ENCODE results near the gene SHC1. TPM values are rescaled to one million over a fixed set of nuclear protein-coding genes. Genes with fewer than 3 reads are reported as not detected.
A peak's percentile ranks its signal among the peaks of the same experiment; 100 is the strongest.
"Not testable (repeated sequence)": the region's sequence is repeated elsewhere in the genome, so short reads cannot be mapped to it uniquely, and the experiment has no call there.

SHC1 gene
- total RNA-seq, 2 donors from 2014 or later: 60.9 to 62.0 TPM

DNA sequence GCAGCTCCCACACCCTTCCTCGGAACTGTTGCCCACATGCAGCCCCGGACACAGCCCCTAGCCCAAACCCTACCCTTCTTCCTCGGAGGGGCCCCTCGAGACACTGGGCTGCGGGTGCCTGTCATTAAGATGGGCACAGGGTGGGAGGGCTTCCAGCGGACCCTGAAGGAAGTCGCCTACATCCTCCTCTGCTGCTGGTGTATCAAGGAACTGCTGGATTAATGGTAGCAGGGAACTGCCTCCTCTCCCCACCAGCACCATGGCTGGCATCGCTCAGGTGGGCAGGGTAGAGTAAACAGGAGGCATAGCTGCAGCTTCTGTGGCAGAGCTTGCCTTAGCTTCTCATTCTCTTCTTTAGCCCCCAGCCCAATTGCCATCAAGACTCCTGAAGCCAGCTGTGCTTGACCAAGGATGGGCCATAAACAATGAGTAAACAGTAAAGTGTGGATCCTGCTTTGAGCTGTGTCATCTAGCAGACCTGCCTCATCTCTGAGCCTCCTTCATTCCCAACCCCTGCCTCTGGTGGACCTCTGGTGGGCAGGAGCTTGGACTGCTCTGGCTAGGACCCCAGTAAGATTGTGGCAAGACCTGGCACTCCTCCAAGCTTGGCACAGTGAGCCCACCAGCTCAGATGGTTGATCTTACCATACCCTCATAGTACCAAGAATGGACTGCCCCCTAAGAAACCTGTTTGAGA, 23.2 kb upstream of the SHC1 start, which contains the start of gene LENEP:
Gene LENEP (plus strand): TSS at position 15 of the 697 bp plus-strand sequence. CDS start 22 bp downstream, at position 37.
- no peaks in the 10 kb centered on the region for H3K9me3 Mint-ChIP-seq
- H3K27ac Mint-ChIP-seq: peak within 1 kb of the TSS; percentile 71
- peaks cover 37% of the 10 kb centered on the region for H3K36me3 Mint-ChIP-seq (ENCODE audit: low read depth)
- H3K27me3 Mint-ChIP-seq: no peaks in the 10 kb centered on the region
- H3K4me1 Mint-ChIP-seq: peaks cover 31% of the 10 kb centered on the region
- H3K4me3 Mint-ChIP-seq: no peak within 1 kb of the TSS
- ATAC-seq (replicated peaks): no peak

GRCh38 chr1:154992721-154993571, 22.4 kb upstream of the SHC1 start:
- Mint-ChIP-seq H3K27me3 (no peaks in the 10 kb centered on the region), H3K36me3 (ENCODE audit: low read depth) (peaks cover 45% of the 10 kb centered on the region), H3K27ac (no peak overlapping the region), H3K9me3 (no peaks in the 10 kb centered on the region), H3K4me1 (peaks cover 31% of the 10 kb centered on the region), H3K4me3 (no peak overlapping the region)
- ATAC-seq (replicated peaks): no peak

- Mint-ChIP-seq H3K27ac (no peak overlapping the region), H3K4me3 (no peak overlapping the region), H3K36me3 (ENCODE audit: low read depth) (peaks cover 66% of the 10 kb centered on the region), H3K9me3 (no peaks in the 10 kb centered on the region), H3K4me1 (peaks cover 14% of the 10 kb centered on the region), H3K27me3 (no peaks in the 10 kb centered on the region)
- ATAC-seq (replicated peaks): no peak
Measured at GRCh38 chr1:154990276-154990675, 19.7 kb upstream of the SHC1 start.

DNA sequence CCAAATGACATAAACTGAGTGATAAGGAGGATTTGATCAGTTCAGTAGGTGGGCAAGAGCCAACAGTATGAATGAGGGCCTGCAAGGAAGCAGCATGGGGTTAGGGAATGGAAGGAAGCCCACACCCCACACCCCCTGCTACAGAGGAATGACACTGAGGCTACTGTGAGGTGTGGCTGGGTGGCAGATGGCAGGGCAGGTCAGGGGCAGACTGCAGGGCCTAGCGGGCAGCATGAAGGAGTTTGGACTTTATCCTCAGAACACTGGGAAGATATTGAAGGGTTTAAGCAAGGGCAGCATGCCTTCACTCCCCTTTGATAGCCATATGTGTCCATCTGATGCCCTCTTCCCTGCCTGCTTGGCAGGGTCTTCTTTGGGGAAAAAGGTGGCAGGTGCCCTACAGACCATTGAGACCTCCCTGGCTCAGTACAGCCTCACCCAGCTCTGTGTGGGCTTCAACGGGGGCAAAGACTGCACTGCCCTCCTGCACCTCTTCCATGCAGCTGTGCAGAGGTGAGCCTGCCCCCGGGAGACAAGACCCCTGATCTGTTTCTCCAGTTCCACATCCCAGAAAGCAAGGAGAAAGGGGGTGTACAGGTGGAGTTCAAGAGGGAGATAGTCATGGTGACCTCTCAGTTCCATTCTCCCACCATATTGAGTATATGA, 18.8 kb upstream of the SHC1 start:
- Mint-ChIP-seq H3K36me3 (ENCODE audit: low read depth) (peaks cover 72% of the 10 kb centered on the region), H3K9me3 (no peaks in the 10 kb centered on the region), H3K27me3 (no peaks in the 10 kb centered on the region), H3K4me3 (no peak overlapping the region), H3K4me1 (peaks cover 9% of the 10 kb centered on the region), H3K27ac (no peak overlapping the region)
- ATAC-seq (replicated peaks): no peak

DNA sequence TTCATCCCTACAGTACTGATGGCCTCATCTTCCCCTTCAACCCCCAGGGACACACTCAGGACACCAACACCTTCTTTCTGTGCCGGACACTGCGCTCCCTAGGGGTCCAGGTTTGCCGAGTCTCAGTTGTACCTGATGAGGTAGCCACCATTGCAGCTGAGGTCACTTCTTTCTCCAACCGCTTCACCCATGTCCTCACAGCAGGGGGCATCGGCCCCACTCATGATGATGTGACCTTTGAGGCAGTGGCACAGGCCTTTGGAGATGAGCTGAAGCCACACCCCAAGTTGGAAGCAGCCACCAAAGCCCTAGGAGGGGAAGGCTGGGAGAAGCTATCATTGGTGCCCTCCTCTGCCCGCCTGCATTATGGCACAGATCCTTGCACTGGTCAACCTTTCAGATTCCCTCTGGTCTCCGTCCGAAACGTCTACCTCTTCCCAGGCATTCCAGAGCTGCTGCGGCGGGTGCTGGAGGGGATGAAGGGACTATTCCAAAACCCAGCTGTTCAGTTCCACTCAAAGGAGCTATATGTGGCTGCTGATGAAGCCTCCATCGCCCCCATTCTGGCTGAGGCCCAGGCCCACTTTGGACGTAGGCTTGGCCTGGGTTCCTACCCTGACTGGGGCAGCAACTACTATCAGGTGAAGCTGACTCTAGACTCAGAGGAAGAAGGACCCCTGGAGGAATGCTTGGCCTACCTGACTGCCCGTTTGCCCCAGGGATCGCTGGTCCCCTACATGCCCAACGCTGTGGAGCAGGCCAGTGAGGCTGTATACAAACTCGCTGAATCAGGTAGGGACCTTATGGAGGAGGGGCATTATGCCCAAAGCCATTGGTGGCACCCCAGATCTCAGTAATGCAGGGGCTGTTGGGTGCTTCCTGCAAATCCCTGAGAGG, 17.8 kb upstream of the SHC1 start:
- Mint-ChIP-seq H3K27me3 (no peaks in the 10 kb centered on the region), H3K4me3 (no peak overlapping the region), H3K4me1 (peaks cover 4% of the 10 kb centered on the region), H3K27ac (no peak overlapping the region), H3K36me3 (ENCODE audit: low read depth) (peaks cover 77% of the 10 kb centered on the region), H3K9me3 (no peaks in the 10 kb centered on the region)
- ATAC-seq (replicated peaks): no peak

- Mint-ChIP-seq H3K27ac (no peak overlapping the region), H3K36me3 (ENCODE audit: low read depth) (peaks cover 72% of the 10 kb centered on the region), H3K9me3 (no peaks in the 10 kb centered on the region), H3K27me3 (no peaks in the 10 kb centered on the region), H3K4me1 (peaks cover 4% of the 10 kb centered on the region), H3K4me3 (no peak overlapping the region)
- no peak for ATAC-seq (replicated peaks)
Measured at GRCh38 chr1:154987326-154987725, 16.8 kb upstream of the SHC1 start.

GRCh38 chr1:154986736-154987135, 16.2 kb upstream of the SHC1 start:
- not testable (repeated sequence) for H3K4me1 Mint-ChIP-seq; H3K9me3 Mint-ChIP-seq; H3K27me3 Mint-ChIP-seq; H3K4me3 Mint-ChIP-seq; ATAC-seq (replicated peaks); H3K27ac Mint-ChIP-seq
- H3K36me3 Mint-ChIP-seq (ENCODE audit: low read depth): peaks cover 69% of the 10 kb centered on the region

GRCh38 chr1:154983776-154984466, 13.4 kb upstream of the SHC1 start:
- Mint-ChIP-seq H3K36me3 (ENCODE audit: low read depth) (peaks cover 61% of the 10 kb centered on the region), H3K9me3 (no peaks in the 10 kb centered on the region), H3K4me1 (peaks cover 13% of the 10 kb centered on the region), H3K27ac (no peak overlapping the region), H3K27me3 (no peaks in the 10 kb centered on the region), H3K4me3 (no peak overlapping the region)
- ATAC-seq (replicated peaks): no peak

- no peaks in the 10 kb centered on the region for H3K27me3 Mint-ChIP-seq
- no peak within 1 kb of the TSS for H3K4me3 Mint-ChIP-seq
- no peaks in the 10 kb centered on the region for H3K9me3 Mint-ChIP-seq
- no peak within 1 kb of the TSS for H3K27ac Mint-ChIP-seq
- H3K36me3 Mint-ChIP-seq (ENCODE audit: low read depth): peaks cover 61% of the 10 kb centered on the region
- H3K4me1 Mint-ChIP-seq: peaks cover 9% of the 10 kb centered on the region
- peak; percentile 99 for ATAC-seq (replicated peaks)
Measured at GRCh38 chr1:154982897-154983648, 12.5 kb upstream of the SHC1 start, which contains the start of gene FLAD1. Gene FLAD1 (plus strand): TSS chr1:154983344. CDS start chr1:154983695, 351 bp downstream.

DNA sequence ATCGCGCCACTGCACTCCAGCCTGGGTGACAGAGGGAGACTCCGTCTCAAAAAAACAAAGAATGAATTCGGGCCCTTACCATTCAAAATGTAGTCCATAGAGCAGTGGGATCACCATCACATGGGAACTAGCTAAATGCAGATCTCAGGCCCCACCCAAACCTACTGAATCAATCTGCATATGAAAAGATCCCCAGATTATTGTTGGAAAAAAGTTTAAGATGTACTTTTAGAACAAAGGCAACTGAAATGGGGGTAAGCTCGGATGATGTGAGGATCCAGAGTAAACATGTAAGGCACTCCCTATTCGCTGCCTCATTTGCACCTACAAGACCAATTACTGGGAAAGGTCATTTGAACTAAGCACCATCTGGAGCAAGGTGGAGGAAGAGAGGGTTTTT, 11.8 kb upstream of the SHC1 start:
- H3K4me1 Mint-ChIP-seq: peaks cover 9% of the 10 kb centered on the region
- H3K9me3 Mint-ChIP-seq: no peaks in the 10 kb centered on the region
- H3K36me3 Mint-ChIP-seq (ENCODE audit: low read depth): peaks cover 61% of the 10 kb centered on the region
- H3K27ac Mint-ChIP-seq: no peak overlapping the region
- ATAC-seq (replicated peaks): no peak
- no peaks in the 10 kb centered on the region for H3K27me3 Mint-ChIP-seq
- no peak overlapping the region for H3K4me3 Mint-ChIP-seq

DNA sequence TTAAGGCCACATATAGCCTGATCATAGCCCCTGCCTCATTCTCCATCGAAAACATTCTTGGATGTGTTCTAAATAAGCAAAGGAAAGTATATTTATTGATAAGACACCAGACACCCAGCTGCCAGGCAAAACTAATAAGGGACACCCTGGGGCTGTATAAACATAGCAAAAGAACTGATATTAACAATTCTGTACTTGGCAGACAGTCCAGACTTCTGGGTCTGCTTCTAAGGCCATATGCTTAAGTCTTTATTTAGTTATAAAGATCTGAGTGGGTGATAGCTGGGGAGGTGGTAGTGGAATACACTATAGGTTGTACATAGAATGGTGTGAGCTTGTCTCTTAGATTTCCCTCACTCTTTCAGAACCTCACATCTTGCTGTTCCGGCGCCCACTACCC, 7.8 kb upstream of the SHC1 start:
- Mint-ChIP-seq H3K4me3 (no peak overlapping the region), H3K27ac (no peak overlapping the region), H3K36me3 (ENCODE audit: low read depth) (peaks cover 45% of the 10 kb centered on the region), H3K27me3 (no peaks in the 10 kb centered on the region), H3K4me1 (peaks cover 14% of the 10 kb centered on the region), H3K9me3 (no peaks in the 10 kb centered on the region)
- ATAC-seq (replicated peaks): no peak

GRCh38 chr1:154977762-154978161, 7.2 kb upstream of the SHC1 start:
- H3K36me3 Mint-ChIP-seq (ENCODE audit: low read depth): peaks cover 48% of the 10 kb centered on the region
- H3K4me1 Mint-ChIP-seq: peaks cover 14% of the 10 kb centered on the region
- ATAC-seq (replicated peaks); H3K4me3 Mint-ChIP-seq; H3K27me3 Mint-ChIP-seq; H3K9me3 Mint-ChIP-seq: not testable (repeated sequence)
- H3K27ac Mint-ChIP-seq: peak overlapping the region; percentile 61
